Measurements from ENCODE around the gene RBM47.
A peak's percentile ranks its signal among the peaks of the same experiment; 100 is the strongest.

RBM47 gene

GRCh38 chr4:40623707-40624106 lies 6.0 kb downstream of the RBM47 start:
- no peak for DNase-seq

- DNase-seq: no peak
Observed at GRCh38 chr4:40622913-40623312, 6.8 kb downstream of the RBM47 start.

GRCh38 chr4:40621592-40622512 lies 7.8 kb downstream of the RBM47 start:
- peak; percentile 99 for DNase-seq

DNA sequence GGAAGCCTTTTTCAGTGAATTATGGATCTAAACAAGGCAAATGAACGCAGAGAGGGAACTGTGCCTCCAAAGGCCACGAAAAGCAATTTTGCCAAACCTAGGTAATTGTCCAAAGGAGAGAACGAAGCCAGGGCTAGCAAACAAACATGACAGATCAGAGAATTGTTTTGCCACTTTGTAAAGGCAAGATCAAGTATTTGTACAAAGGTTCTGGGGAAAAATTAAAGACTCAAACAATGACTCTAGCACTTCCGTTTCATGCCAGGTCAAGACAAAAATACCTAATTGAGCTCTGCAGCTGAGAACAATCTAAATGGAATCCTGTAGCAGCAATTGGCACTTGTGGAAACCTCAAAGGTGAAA lies 8.5 kb downstream of the RBM47 start:
- DNase-seq: no peak

GRCh38 chr4:40619600-40619999 lies 10.1 kb downstream of the RBM47 start:
- DNase-seq: no peak

DNA sequence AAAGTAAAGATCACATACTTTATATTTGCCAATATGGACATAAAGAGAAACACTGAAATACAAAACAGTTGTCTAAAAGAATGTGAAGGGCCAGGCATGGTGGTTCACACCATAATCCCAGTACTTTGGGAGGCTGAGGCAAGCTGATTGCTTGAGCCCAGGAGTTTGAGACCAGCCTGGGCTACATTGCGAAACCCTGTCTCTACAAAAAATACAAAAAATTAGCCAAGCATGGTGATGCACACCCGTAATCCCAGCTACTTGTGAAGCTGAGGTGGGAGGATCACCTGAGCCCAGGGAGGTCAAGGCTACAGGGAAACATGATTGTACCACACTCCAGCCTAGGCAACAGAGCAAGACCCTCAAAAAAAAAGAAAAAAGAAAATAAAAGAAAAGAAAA lies 11.8 kb downstream of the RBM47 start:
- DNase-seq: no peak

DNA sequence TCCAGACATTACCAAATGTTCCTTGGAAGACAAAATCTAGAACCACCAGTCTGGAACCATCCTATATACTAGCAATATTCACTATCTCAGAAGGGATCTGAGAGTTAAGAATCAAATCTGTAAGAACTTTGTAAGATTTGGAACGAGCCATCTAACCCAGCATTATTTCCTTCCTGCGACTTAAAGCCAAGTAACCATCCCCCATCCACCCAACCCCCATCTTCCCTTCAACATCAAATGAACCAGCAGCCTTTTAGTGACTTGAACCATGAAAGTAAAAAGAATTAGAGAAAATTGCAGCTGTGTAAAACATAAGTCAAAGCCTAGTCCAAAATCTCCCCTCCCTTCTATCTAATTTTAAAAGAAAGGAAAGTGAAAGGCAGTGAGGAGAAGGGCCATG lies 15.6 kb downstream of the RBM47 start:
- DNase-seq: no peak

DNA sequence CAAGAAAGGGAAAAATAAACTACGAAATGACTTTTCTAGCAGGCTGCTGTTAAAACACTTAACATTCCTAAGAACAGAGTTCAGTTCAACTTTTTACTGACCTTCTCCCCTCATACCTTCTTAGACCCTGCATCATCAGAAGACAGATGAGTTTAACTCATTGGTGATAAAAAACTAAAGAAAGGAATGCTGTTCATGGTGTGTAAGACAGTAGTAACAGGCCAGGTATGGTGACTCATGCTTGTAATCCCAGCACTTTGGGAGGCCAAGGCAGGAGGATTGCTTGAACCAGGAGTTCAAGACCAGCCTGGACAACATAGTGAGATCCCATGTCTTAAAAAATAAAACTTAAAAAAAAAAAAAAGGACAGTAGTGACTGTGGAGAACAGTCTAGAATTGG lies 16.2 kb downstream of the RBM47 start:
- DNase-seq: no peak

GRCh38 chr4:40612831-40613230 lies 16.8 kb downstream of the RBM47 start:
- no peak for DNase-seq

- peak; percentile 63 to 75 for DNase-seq
Observed at GRCh38 chr4:40612283-40612682, 17.4 kb downstream of the RBM47 start.

DNA sequence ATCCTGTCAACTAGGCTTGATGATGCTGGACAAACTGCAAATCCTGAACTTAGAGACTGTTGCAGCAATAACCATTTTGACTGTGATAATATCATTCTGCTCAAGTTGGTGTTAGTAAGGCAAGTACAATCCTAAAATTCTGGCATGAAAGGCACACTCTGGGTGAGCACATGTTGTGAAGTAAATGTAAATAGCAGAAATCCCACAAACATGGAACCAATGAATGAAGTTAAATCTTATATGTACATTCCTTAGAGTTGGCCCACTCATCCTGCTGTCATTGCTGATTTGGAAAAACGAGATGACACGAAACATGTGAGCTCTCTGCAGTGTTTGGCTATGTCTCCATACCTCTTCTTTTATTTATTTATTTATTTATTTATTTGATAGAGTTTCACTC lies 21.0 kb downstream of the RBM47 start:
- DNase-seq: peak in 1 of 2 donors; percentile 45

DNA sequence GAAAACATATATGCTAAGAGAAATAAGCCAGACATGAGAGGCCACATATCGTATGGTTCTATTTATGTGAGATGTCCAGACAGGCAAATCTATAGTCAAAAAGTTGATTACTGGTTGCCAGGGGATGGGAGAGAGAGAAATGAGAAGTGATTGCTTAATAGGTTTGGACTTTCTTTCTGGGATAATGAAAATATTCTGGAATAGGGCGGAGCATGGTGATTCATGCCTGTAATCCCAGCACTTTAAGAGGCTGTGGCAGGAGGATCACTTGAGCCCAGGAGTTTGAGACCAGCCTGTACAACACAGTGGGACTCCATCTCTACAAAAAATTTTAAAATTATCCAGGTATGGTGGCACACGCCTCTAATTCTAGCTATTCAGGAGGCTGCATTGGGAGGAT lies 22.4 kb downstream of the RBM47 start:
- DNase-seq: peak in 1 of 2 donors; percentile 50

DNA sequence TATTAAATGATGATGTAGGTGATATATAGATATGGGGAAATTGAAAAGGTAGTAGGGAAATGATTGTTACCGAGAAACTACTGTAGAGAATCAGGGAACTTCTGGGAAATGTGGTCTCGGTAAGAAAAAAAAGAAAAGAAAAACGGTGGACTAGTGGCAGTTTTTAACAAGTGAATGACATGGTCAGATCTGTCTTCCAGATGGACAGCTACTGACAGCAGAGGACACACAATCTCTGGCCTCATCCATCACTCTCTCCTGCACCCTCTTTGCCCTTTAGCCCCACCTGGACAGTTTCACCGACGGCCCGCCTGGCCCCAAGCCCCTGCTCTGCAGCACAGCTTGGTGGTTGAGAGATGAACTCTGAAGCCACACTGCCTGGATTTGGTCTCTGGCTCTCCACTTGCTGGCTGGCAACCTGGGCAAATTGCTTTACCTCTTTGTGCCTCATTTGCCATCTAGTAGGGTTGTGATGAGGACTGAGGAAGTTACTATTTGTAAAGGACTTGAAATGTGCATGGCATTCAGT lies 23.4 kb downstream of the RBM47 start:
- DNase-seq: no peak

- DNase-seq: no peak
Observed at GRCh38 chr4:40603281-40603680, 26.4 kb downstream of the RBM47 start.

- DNase-seq: peak; percentile 60 to 83
Observed at GRCh38 chr4:40601641-40602040, 28.0 kb downstream of the RBM47 start.

DNA sequence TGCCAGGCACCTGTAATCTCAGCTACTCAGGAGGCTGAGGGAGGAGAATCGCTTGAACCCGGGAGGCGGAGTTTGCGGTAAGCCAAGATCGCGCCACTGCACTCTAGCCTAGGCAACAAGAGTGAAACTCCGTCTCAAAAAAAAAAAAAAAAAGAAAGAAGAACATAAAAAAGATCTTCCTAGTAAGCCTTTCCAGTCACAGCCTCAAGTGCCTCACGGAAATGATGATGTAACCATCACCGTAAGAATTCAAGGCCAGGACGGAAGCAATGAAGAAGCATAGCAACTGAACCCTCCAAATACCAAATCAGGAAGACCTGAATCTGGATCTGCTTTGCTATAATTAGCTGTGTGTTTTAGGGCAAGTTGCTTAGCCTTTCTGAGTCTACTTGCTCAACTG lies 28.8 kb downstream of the RBM47 start:
- peak; percentile 89 to 94 for DNase-seq

DNA sequence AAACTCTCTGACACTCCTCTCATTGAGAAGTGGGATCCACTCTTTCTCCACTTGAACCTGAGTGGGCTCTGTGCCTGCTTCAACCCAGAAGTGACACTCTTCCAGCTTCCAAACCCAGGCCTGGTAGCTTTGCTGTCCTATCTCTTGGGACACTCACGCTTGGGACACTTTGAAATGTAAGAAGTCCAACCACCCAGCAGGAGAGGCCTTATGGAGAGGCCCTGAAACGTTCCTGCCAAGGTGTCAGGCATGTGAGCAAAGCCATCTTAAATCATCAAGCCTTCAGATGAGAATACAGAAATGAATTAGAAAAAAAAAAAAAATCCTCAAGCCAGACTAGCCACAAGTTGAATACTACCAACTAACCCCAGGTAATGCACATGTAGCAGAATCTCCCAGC lies 30.2 kb downstream of the RBM47 start:
- no peak for DNase-seq

- DNase-seq: no peak
Observed at GRCh38 chr4:40596522-40596921, 33.1 kb downstream of the RBM47 start.

GRCh38 chr4:40595981-40596380 lies 33.7 kb downstream of the RBM47 start:
- no peak for DNase-seq

GRCh38 chr4:40594261-40595178 lies 35.1 kb downstream of the RBM47 start:
- no peak for DNase-seq

- DNase-seq: no peak
Observed at GRCh38 chr4:40592034-40592433, 37.6 kb downstream of the RBM47 start.

DNA sequence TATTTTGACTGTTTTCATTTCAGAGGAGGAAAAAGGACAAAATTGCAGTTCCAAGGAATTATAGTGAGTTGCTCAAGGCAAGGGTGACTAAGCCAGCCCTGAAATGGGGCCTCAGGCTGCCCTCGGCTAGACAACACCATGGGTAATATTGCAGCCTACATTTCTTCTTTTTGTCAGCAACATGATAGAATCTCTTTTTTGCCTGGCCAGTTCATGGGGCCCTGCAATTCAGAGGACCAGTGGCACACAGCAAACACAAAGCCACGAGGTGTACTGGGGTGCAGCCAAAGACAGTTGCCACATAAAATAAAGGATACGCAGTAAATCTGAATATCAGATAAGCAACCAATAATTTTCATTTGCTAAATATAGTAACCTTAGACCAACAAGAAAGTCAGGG lies 41.8 kb downstream of the RBM47 start:
- DNase-seq: peak; percentile 87

DNA sequence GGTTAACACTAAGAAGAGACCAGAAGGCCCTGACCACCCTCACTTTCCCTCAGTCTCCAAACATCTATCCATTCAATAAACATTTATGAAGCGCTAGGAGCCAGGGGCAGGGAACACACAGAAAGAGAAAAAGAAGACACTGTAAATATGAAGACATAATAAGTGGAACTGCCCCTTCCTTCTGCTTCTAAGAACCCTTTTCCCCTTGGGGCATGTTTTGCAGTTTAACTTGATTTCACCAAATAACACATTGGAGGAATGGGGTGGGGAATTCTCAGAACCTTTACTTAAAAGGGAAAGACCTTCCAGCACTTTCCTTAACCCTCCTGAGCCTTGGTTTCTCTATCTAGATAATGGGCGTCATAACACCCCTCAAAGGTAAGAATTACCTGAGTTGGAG lies 42.3 kb downstream of the RBM47 start:
- DNase-seq: peak in 1 of 2 donors; percentile 36
